HG03432 (cell line): Measurements from ENCODE around the gene RSPRY1.

Source experiments
- ATAC-seq: cut with Tn5 transposase; IDR thresholded peaks from one replicate; pipeline ENCODE4 v1.9.1; 2021; ENCODE audit warnings: mild to moderate bottlenecking, moderate library complexity; ENCODE audit not compliant: unreplicated experiment

The RSPRY1 gene

GRCh38 chr16:57289391-57290257, 103.5 kb downstream of the RSPRY1 start:
- no peak for ATAC-seq
